Kasumi-1 (cell line): Measurements from ENCODE around the gene MYCBPAP.

Source experiments
- DNase-seq, 2 experiments: peaks; one replicate each; lab custom pipeline; 2025; lab: John Stamatoyannopoulos, UW

Gene MYCBPAP

GRCh38 chr17:50537721-50538548 is 29.7 kb downstream of the MYCBPAP start:
- no peak for DNase-seq

GRCh38 chr17:50538549-50539410 is 30.5 kb downstream of the MYCBPAP start:
- no peak for DNase-seq

- DNase-seq = no peak
Observed at GRCh38 chr17:50539762-50540559, 31.7 kb downstream of the MYCBPAP start.

DNA sequence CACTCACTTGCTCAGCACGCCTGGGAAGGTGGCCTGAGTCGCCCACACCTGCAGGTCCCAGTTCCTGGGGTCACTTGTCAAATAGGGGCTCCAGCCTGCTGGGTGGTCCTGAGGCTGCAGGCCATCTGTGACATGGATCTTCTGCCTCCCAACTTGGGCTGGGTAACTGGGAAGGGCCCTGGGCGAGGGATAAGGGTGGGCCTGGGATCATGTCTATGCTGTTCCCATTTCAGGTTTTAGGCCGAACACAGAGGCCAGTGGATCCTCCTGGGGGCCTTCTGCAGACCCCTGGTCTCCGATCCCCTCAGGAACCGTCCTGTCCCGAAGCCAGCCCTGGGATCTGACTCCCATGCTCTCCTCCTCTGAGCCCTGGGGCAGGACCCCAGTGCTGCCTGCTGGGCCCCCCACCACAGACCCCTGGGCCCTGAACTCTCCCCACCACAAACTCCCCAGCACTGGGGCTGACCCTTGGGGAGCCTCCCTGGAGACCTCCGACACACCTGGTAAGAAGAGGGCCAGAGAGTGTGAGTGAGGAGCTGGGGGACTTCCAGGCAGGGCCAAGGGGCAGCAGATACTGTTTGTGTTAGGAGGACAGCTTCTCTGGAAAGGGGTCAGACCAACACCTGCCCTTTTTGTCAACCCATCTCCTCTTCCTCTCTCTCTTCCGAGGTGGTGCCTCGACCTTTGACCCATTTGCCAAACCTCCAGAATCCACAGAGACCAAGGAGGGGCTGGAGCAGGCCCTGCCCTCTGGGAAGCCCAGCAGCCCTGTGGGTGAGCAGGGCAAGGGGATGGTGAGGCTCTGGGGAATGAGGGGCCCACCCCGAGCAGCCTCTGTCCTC is 32.5 kb downstream of the MYCBPAP start:
- no peak for DNase-seq

- no peak for DNase-seq
Observed at GRCh38 chr17:50541402-50541715, 33.1 kb downstream of the MYCBPAP start.

GRCh38 chr17:50541716-50542688 is 33.8 kb downstream of the MYCBPAP start:
- peak; percentile 68 to 77 for DNase-seq

DNA sequence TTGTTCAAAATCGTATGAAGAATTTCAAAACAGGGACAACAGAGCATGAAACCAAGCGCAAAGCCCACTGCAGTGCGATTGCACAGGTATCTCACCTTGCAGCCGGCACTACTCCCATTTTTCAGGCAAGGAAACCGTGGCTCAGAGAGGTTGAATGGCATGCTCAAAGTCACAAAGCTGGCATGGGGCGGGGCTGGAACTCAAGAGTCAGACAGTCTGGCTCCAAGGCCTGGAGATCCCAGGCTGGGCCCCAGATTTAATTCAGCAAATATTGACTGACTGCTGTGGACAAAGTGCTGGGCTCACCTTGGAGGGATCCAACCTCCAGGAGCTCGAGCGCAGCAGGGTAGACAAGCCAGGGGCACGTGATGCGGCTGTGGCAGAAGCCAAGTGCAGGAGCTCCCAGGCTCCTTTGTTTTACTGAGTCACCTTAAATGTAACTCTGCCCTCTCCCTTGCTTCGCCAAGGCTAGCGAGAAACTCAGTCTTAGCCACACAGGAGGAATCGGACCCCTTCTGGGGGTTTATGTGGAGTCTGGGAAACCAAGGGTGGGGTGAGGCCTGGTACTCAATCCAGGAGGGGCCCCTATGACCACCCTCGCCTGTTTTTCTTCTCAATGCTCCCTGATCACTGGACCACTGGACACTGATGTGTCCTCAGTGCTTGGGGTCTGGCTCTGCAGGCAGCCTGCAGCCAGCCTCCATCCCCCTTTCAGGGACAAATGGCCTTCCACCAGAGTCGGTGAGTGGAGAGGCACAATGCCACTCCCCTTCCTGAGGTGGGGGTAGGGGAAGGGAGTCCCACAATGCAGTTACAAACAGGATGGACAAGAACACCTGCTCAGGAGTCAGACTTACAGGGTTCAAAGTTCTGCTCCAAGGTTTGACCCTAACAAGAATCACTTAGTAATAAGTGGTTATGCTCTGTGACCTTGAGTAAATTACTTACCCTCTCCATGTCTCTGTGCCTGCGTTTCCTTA is 34.8 kb downstream of the MYCBPAP start:
- no peak for DNase-seq

DNA sequence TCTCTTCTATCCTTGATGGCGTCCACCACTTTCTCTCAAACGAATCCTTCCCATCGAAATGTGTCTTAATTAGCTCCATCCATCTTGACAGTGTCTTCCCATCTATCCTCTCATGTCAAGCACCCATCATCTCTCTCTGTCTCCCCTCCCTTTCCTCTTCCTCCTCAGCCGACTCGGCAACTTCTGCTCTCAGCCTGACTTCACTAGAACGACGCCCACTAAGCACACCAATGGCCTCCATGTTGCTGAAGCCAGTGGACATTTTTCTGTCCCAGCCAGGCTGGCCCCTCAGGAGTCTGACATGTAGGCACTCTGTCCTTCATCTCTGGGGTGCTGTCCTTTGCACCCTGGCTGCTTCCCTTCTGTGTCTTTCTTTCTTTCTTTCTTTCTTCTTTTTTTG is 36.3 kb downstream of the MYCBPAP start:
- DNase-seq = no peak

DNA sequence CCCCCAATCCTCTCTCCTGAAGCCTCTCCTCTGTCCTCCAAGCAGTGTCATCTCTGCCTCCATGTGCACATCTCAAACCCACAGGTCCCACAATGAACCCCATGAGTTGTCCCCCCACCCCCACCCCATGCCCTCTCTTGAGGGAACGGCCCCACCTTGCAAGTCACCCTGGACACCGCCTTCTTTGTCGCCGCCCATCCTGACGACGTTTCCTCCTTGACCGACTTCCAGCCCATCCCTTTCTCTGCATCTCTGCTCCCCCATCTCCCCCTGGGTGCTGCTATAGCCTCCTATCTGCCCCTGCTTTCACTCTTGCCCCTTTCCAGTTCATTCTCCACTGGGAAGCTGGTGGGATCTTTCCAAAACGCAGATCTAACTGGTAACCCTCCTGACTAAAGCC is 37.1 kb downstream of the MYCBPAP start:
- DNase-seq = no peak

GRCh38 chr17:50546701-50547034 is 38.4 kb downstream of the MYCBPAP start:
- DNase-seq = no peak

- DNase-seq = peak; percentile 93 to 95
Observed at GRCh38 chr17:50547035-50547735, 38.9 kb downstream of the MYCBPAP start, which contains the start of gene SPATA20. Gene SPATA20 (plus strand): TSS chr17:50547174. CDS start chr17:50547209, 35 bp downstream.

- DNase-seq = no peak
Observed at GRCh38 chr17:50547736-50548083, 39.5 kb downstream of the MYCBPAP start.

GRCh38 chr17:50548831-50549230 is 40.6 kb downstream of the MYCBPAP start:
- DNase-seq = no peak

GRCh38 chr17:50549256-50549941 is 41.2 kb downstream of the MYCBPAP start:
- DNase-seq = no peak

DNA sequence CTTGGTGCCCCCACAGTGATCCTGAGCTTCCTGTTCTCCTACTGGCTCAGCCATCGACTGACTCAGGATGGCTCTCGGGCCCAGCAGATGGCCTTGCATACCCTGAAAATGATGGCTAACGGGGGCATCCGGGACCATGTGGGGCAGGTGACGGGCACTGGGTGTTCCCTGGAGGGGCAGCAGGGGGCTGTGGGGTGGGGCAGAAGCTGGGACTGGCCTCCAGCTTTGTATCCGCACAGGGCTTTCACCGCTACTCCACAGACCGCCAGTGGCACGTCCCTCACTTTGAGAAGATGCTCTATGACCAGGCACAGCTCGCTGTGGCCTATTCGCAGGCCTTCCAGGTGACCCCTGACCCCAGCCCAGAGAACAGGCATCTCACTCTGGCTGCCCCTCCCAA is 41.7 kb downstream of the MYCBPAP start:
- DNase-seq = no peak

GRCh38 chr17:50550661-50551432 is 42.6 kb downstream of the MYCBPAP start:
- peak; percentile 52 to 55 for DNase-seq

GRCh38 chr17:50551433-50551815 is 43.2 kb downstream of the MYCBPAP start:
- DNase-seq = no peak
